ENCODE data around the gene STON2.
"Not testable (repeated sequence)": the region's sequence is repeated elsewhere in the genome, so short reads cannot be mapped to it uniquely, and the experiment has no call there.

STON2 gene

DNA sequence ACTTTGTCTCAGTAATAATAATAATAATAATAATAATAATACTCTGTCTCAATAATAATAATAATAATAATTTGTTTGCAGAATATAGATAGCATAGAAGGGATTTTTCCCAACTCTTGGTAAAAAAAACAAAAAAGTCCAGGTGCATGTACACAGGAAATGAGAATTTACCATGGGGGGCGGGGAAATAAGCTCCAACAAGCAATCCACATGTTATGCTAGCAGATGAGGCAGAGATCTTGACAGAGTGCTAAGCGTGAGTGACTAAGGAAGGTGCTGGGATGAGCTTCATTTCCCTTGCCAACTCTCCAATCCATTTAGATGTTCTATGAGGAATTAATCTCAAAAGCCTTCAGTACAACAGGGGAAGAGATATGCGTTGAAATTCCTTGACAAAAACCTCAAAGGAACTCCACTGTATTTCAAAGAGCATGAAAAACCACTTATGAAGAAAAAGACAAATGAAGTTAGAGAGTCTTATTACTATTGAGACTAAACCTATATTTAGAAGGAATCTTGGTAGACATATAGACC, 134.4 kb downstream of the STON2 start:
- no peak for DNase-seq (ENCODE audit: low spot score)

DNA sequence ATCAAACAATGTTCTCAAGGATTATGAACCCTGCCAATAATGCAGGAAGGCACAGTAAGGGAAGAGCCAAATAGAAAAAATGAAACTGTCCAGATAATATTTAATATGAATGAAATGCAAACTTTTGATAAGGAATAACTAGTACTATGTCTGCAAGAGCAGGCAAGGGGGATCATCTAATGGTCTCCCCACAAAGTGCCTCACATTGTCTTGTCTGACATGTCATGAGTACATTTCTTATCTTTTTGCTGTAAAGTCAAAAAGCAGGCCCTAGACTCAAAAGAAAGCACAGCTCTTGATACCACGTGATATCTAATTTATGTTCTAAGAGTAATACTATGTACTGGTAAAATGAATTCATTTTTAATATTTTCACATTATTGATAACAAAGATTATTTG, 135.5 kb downstream of the STON2 start:
- no peak for DNase-seq (ENCODE audit: low spot score)

DNA sequence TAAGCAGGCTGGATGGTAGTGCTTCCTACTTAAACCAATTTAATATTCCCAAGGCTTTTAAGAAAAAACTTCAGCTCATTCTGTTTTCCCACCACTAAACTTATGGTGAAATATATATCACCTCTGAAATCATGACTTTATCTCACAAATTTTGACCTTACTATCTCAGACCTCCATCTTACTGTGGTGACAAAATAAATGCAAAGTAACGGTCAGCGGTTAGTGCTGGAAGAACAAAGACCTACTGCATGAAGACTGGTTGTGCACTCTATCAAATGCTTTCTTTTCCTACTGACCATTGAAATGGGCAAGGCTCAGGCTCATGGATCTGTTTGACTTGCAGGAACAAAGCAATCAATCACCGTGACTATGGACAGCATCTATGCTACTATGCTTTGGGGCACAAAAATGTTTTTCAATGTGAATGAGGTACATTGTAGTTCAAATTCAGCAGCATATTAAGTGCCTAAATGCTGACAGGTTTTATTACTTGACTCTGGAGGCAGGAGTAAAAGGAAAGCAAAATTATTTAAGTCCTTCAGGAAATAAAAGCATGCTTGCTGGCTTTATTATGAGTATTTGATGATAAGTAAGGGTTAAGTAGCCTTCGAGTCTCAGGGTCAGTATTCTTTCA, 136.2 kb downstream of the STON2 start:
- no peak for DNase-seq (ENCODE audit: low spot score)

DNA sequence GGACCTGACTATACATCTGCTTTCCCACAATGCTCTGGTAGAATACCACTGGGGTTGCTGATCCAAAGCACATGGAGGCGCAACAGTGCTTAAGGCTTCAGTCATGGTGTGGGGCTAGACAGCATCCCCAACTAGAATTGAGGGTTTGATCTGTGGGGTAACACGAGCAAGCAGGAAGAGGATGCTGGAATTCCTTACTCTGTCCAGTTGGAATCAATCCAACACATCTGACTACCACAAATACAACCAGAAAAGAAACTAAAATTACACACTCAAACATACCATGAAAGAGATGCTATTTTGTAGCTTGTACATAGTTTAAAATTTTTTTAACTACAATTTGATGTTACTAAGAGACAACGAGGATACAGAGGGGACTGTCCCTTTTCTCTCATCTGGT, 138.9 kb downstream of the STON2 start:
- DNase-seq (ENCODE audit: low spot score): no peak

DNA sequence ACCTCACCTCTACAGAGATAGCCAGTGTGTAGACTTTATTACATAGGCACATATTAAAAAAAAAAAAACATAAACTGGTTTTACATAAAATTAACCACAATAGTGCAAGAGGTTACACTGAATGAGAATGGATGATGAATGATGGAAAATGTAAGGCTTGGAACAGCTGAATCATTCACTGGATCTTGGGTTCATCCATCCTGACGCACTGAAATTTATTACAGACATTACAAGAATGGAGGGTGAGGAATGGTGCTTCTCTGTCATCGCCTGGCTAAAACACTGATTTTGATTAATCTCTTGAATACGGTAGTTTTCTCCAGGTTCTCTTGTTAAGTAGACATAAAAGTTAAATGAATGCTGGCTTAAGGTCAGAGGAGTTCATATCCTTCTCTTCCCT, 139.4 kb downstream of the STON2 start:
- no peak for DNase-seq (ENCODE audit: low spot score)

DNA sequence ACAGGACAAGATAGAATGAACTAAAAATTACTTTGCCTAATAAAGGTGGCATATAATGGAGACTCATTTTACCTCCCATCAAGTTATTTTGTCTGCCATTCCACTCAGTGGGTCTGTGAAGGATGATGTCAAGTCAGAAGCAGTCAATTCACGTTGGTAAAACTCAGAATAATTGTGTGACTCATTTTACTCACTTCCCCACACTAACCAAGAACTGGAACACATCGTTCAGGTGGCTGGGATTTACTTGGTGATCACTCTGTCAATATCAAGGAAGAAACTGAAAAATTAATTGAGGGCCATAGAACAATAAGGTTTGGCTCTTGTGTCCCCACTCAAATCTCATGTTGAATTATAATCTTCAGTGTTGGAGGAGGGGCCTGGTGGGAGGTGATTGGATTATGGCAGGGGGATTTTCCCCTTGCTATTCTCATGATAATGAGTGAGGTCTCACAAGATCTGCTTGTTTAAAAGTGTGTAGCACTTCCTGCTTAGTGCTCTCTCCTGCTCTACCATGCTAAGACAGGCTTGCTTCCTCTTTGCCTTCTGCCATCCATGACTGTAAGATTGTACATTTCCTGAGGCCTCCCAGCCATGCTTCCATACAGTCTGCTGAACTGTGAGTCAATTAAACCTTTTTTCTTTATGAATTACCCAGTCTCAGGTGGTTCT, 143.7 kb downstream of the STON2 start:
- DNase-seq (ENCODE audit: low spot score): no peak

DNA sequence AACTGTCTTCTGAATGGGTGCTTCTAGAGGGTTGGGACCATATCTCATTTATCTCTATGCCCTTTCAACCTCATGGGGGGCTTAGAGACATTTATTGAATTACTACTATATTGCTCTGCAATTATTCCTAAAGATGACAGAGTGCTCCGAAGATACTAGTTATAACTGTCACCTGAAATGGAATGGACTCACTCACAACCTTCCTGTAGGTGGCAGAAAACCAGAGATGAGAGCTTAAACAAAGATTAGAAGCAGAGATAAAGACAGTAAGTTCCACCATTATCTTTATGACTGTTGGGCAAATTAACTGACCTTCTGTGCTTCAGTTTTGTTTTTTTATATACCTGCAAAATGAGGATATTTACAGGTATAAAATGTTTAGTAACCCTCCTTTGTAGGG, 147.8 kb downstream of the STON2 start:
- DNase-seq (ENCODE audit: low spot score): no peak

DNA sequence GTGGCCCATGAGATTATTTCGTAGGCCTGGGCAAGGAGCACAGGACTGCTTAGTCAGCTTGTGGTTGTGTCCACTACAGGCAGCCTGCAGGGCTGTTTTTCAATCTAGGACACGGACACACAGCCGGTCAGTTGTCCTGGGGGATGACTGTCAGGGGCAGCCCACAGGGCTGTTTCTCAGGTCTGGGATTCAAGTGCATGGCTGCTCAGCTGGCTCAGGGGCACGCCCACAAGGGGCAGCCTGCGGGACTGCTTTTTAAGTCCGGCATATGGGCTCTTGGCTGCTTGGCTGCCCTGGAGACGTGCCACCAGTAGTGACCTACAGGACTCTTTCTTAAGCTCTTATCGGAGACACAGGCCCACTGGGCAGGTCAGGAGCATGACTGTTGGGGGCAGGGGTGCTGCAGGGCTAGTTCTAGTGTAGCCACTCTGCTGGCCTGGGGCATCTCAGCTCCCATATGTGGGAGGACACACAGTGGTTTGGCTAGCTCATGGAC, 152.8 kb downstream of the STON2 start:
- DNase-seq (ENCODE audit: low spot score): no peak

DNA sequence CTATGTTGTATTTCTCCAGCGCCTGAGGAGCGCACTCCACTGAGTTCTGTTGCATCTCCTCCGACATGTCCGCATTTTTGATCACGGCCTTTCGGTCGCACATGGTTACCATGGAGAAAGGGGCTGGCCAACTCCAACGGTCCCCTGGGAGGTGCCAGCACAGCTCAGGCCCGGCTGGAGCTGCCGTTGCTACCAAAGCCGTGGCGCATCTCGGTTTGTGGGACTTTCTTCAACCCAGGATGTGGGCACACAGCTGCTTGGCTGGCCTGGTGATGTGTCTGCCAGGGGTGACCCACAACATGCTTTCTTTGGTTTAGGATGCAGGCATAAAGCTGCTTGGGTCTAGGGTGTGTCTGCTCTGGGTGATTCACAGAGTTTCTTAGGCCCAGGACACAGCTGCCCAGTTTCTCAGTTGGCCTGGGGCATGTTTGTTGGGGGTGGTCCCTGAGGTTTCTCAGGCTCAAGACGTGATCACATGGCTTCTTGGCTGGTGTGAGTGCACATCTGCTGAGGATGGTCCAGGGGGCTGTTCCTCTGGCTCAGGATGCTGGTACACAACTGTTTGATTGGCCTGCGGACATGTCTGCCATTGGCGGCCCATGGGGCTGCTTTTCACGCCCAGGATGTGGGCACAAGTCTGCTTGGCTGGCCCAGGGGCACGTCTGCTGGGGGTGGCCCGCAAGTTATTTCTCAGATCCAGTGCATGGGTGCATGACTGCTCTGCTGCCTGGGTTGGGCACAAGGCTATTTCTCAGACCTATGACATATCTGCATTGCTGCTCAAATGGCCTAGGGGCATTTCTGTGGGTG, 153.5 kb downstream of the STON2 start:
- DNase-seq (ENCODE audit: low spot score): no peak

DNA sequence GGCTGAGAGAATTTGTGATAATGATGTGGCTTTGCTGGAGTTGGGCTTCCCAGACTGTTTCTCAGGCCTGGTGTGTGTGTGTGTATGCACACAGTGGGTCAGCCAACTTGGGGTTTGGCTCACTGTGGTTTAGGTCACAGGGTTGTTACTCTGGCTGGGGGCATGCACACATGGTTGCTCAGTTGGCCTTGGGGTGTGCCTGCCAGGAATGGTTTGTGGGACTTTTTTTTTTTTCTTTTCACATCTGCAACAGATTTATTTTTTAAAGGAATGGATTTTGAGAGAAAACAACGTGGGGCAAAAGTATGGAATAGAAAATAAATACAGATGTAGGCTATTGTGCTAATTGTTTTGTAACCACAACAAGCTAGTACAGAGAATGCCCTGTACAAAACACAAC, 154.4 kb downstream of the STON2 start:
- no peak for DNase-seq (ENCODE audit: low spot score)

DNA sequence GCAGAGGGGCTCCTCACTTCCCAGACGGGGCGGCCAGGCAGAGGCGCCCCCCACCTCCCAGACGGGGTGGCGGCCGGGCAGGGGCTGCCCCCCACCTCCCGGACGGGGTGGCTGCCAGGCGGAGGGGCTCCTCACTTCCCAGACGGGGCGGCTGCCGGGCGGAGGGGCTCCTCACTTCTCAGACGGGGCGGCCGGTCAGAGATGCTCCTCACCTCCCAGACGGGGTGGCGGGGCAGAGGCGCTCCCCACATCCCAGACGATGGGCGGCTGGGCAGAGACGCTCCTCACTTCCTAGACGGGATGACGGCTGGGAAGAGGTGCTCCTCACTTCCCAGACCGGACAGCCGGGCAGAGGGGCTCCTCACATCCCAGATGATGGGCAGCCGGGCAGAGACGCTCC, 155.7 kb downstream of the STON2 start:
- DNase-seq (ENCODE audit: low spot score): not testable (repeated sequence)

DNA sequence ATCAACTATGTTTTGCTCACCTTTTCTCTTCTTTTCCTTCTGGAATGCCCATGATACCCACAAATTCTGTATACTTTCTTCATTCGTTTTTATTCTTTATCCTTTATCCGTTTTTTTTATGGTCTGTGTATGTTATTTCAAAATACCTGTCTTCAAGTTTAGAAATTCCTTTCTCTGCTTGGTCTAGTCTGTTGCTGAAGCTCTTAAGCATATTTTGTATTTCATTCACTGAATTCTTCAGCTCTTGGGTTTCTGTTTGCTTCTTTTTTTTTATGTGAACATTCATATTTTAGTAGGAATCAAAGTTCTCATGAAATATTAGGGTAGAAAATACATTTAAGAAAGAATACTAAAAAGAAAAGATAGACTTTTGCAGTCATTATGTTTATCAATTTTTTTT, 156.6 kb downstream of the STON2 start:
- DNase-seq (ENCODE audit: low spot score): no peak

DNA sequence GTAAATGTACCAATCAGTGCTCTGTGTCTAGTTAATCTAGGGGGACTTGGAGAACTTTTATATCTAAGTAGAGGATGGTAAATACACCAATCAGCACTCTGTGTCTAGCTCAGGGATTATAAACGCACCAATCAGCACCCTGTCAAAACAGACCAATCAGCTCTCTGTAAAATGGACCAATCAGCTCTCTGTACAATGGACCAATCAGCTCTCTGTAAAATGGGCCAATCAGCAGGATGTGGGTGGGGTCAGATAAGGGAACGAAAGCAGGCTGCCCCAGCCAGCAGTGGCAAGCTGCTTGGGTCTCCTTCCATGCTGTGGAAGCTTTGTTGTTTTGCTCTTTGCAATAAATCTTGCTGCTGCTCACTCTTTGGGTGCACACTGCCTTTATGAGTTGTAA, 163.3 kb downstream of the STON2 start:
- not testable (repeated sequence) for DNase-seq (ENCODE audit: low spot score)

DNA sequence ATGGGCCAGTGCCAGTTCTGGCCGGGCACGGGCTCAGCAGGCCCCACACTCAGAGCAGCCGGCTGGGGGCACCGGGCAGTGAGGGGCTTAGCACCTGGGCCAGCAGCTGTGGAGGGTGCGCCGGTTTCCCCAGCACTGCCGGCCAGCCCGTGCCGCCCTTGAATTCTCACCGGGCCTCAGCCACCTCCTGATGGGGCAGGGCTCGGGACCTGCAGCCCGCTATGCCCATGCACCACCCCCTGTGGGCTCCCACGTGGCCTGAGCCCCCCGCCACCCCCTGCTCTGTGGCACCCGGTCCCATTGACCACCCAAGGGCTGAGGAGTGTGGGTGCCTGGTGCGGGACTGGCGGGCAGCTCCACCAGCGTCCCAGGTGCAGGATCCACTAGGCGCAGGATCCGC, 164.0 kb downstream of the STON2 start:
- no peak for DNase-seq (ENCODE audit: low spot score)

DNA sequence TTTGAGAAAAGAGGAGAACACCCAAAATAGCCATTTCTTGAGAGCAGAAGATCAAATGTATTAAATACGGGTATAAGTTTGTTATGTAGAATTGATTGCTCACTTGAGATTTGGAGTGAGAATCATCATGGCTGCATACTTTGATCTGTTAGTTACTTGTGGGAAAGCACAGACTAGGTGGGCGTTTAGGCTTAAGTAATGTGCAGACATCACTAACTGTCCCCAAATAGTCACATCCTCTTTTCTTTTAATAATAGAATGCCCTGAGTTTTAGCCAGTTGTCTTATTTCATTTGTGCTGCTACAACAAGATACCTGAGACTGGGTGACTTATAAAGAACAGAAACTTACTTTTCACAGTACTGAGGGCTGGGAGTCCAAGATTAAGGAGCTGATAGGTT, 165.0 kb downstream of the STON2 start:
- no peak for DNase-seq (ENCODE audit: low spot score)

DNA sequence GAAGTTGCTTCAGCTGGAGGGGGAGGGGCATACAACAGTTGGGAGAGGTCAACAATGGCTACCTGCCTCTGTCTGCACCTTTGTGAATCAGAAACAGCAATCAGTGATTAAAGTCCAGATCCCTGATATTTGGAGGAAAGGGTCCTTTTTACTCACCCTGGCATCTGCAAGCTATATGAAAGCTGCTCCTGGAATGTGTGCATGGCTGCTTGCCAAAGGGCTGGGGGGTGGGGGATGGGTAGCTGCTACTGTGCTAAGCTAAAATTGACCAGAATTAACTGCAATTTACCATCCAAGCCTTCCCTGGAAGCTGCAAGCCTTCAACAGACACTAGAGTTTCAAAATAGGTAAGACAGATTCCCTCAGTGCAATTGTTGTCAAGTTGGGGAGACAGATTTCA, 165.8 kb downstream of the STON2 start:
- DNase-seq (ENCODE audit: low spot score): no peak

DNA sequence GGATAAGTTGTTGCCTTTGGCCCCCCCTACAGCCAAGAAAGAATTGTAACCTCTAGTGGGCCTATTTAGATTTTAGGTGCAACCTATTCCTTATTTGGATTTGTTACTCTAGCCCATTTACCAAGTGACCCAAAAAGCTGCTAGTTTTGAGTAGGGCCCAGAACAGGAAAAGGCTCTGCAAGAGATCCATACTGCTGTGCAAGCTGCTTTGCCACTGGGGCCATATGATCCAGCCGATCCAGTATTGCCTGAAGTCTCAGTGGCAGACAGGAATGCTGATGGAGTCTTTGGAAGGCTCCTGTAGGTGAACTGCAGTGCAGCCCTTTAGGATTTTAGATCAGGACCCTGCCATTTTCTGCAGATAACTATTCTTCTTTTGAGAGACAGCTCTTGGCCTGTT, 166.5 kb downstream of the STON2 start:
- no peak for DNase-seq (ENCODE audit: low spot score)

DNA sequence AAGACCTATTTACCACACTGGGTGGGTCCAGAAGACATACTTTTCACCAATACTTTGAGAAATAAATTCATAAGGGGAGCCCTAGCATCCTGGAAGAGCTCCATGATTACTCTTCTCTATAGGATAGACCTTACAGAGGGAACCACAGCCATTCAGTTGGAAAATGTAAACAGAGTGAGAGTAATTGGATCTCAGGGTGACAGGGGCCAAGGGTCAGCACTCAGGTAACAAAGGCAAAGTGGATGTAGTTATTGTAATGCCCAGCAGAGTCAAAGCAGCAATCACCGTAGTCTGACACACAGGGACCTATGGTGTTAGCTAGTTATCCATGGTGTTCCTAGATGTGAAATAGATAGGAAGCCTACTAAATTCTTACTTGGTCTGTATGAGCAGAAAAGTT, 168.6 kb downstream of the STON2 start:
- no peak for DNase-seq (ENCODE audit: low spot score)

DNA sequence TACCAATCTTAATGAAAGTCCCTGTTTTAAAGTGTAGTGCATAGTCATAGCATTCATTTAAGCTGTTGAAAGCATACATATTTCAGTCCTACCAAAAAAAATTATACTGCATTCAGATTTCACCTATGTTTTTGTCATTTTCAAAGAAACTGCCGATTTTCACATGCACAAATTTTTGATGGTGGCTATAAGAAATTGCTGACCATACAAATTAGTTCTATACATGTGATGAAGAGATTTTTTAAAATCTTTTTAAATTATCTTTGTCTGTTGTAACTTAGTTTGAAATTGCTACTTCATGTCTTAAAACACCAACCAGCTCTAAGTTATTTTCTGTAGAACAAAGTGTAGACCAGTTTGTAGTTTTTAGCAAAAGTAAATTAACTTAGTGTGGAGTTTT, 175.9 kb downstream of the STON2 start:
- DNase-seq (ENCODE audit: low spot score): no peak

DNA sequence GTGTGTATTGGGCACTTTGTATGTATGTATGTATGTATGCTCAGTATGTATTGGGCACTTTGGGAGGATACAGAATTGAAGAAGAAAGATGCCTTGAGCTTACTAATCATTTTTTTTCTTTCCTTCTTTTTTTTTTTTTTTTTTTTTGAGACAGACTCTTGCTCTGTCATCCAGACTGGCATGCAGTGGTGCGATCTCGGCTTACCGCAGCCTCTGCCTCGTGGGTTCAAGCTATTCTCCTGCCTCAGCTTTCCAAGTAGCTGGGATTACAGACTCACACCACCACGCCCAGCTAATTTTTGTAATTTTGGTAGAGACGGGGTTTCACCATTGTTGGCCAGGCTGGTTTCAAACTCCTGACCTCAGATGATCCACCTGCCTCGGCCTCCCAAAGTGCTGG, 176.3 kb downstream of the STON2 start:
- DNase-seq (ENCODE audit: low spot score): not testable (repeated sequence)

DNA sequence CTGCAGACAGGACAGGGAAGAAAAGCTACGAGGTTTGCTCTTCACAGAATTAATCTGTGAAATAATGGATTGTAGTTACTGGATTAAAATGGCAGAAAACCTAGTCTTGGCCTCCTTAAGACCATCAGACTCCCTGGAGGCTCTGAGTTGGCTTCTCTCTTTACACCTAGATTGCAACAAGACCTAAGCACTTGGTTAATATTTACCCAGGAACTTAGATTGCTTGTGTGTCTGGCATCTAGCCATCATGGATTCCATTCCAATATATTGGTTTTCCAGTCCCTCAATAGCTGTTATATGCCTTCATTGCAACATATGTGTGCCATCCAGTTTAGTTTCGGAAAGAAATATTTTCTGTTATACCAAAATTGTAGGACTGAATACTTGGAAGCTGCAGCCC, 177.4 kb downstream of the STON2 start:
- no peak for DNase-seq (ENCODE audit: low spot score)

DNA sequence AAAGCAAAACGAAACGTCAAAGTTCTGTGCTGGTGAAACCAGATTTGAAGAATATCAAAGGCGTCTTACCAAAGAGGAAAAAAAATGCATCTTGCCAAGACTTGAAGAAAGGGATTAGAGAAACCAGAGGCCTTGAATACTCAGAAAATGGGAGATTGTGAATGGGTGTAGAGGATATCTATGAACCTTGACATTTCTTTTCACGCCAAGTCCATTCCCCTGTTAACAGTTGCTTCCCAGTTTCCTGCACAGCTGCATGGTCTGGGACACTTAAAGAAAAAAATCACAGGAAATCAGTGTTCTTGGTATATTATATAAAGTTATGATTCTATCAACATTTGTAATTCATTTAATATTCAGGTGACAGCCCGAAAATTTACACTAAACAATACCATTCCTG, 178.0 kb downstream of the STON2 start:
- no peak for DNase-seq (ENCODE audit: low spot score)

DNA sequence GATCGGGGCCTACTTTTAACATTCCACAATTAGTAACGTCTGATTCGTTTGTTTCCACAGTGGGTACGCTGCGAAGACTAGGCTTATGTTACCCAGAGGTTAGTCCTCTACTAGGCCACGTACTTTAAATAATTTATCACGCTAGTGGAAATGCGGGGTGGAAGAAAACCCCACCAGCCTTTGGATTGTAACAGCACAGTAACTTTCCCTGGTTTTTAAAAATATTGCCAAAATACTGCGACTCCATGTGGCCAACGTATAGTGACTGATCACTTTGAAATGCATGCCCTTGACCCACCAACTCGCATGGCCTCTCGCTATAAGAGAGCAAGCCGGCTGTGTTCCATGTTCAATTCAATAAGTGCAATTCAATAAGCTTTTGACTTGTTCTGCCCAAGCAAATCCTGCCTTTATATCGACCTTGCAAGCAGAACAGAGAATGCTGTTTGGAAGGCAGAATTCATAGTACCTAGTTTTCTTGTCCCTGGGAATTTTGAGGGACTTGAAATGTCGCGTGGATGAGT, 178.5 kb downstream of the STON2 start:
- DNase-seq (ENCODE audit: low spot score): no peak

Data from cerebellar cortex (tissue), 1 donor.